Measurements from ENCODE around the gene PTGS2. TPM values are rescaled to one million over a fixed set of nuclear protein-coding genes. Genes with fewer than 3 reads are reported as not detected.

PTGS2 gene
- 0.53 TPM for total RNA-seq

DNA sequence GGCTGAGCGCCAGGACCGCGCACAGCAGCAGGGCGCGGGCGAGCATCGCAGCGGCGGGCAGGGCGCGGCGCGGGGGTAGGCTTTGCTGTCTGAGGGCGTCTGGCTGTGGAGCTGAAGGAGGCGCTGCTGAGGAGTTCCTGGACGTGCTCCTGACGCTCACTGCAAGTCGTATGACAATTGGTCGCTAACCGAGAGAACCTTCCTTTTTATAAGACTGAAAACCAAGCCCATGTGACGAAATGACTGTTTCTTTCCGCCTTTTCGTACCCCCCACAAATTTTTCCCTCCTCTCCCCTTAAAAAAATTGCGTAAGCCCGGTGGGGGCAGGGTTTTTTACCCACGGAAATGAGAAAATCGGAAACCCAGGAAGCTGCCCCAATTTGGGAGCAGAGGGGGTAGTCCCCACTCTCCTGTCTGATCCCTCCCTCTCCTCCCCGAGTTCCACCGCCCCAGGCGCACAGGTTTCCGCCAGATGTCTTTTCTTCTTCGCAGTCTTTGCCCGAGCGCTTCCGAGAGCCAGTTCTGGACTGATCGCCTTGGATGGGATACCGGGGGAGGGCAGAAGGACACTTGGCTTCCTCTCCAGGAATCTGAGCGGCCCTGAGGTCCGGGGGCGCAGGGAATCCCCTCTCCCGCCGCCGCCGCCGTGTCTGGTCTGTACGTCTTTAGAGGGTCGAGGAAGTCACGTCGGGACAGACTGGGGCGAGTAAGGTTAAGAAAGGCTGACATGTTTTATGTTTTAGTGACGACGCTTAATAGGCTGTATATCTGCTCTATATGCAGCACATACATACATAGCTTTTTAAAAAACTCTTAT lies at the start of gene PTGS2:
TSS of gene PTGS2 (minus strand) at position 179 of the 817 bp plus-strand sequence. CDS start at position 46, 133 bp downstream.
- intact Hi-C loops (cut with DNase I): no loop called here
- no peaks in the 10 kb centered on the region for H3K4me1 ChIP-seq

DNA sequence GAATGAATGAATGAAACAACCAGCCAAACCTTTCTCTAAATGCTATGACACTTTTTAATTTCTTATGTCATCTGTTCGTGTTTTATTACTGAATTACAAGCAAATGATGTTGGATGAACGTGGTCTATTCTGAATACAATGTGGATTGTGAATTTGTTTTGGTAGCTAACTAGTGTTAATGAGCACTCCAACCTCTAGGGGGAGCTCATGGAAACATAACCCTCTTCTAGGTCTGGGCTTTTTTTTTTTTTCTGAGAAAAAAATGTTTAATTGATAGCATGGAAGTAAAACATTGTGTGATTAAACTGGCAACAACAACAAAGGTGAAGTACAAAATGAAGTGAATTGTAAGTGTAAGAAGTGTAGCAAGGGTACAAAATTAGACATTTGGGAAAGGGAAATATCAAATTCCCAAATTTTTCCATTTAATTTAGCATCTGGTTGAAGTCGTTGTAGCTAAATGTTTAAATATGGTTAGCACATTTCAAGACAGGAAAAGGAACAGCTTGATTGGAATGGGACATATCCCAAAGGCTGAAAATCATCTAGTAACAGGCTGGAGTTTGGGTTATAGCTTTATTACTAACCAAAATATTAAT lies 42.6 kb upstream of the PTGS2 start:
- no peaks in the 10 kb centered on the region for H3K27me3 ChIP-seq
- H3K4me3 ChIP-seq: no peak overlapping the region
- H3K4me1 ChIP-seq: no peaks in the 10 kb centered on the region
- TF ChIP-seq, protein P1, sequence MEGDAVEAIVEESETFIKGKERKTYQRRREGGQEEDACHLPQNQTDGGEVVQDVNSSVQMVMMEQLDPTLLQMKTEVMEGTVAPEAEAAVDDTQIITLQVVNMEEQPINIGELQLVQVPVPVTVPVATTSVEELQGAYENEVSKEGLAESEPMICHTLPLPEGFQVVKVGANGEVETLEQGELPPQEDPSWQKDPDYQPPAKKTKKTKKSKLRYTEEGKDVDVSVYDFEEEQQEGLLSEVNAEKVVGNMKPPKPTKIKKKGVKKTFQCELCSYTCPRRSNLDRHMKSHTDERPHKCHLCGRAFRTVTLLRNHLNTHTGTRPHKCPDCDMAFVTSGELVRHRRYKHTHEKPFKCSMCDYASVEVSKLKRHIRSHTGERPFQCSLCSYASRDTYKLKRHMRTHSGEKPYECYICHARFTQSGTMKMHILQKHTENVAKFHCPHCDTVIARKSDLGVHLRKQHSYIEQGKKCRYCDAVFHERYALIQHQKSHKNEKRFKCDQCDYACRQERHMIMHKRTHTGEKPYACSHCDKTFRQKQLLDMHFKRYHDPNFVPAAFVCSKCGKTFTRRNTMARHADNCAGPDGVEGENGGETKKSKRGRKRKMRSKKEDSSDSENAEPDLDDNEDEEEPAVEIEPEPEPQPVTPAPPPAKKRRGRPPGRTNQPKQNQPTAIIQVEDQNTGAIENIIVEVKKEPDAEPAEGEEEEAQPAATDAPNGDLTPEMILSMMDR (IDR thresholded peaks at IDR 0.05): peak in 2 of 3 experiments; percentile 17 to 35
- no peak overlapping the region for H3K27ac ChIP-seq
- H3K36me3 ChIP-seq: no peaks in the 10 kb centered on the region
- intact Hi-C loops (cut with DNase I): no loop called here
- no peaks in the 10 kb centered on the region for H3K9me3 ChIP-seq
- DNase-seq (ENCODE audit: low spot score in 2 of 2): no peak

More for the DNA sequence above, at the start of gene PTGS2:
- Histone ChIP-seq H3K9me3 (no peaks in the 10 kb centered on the region), H3K27me3 (no peaks in the 10 kb centered on the region), H3K4me3 (peak within 1 kb of the TSS; percentile 64 to 66), H3K27ac (peak within 1 kb of the TSS; percentile 76 to 85), H3K36me3 (peaks cover 0 to 3% of the 10 kb centered on the region in 2 donors)
- TF ChIP-seq, protein P1 (IDR thresholded peaks at IDR 0.05): peak in 2 of 3 experiments; percentile 2 to 48
- DNase-seq (ENCODE audit: low spot score in 2 of 2): peak; percentile 32 to 87

DNA sequence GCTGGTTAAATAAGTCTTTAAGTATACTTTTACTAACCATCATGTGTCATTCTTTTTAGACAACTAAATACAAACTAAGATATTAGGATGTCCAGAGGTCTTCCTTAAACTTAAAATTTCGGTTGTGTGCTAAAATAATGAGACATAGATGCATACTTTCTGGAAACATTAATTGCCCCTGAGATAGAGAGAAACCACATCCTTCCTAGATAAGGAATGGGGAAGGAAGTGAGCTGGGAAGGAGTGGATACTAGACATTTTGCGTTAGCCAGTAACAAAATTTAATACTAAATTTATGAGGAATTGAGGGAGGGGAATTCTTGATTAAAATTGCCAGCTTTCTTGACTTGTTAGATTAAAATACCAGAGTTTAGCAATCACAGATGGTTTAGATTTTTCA lies 37.1 kb upstream of the PTGS2 start:
- Histone ChIP-seq H3K36me3 (no peaks in the 10 kb centered on the region), H3K27ac (no peak overlapping the region), H3K9me3 (no peaks in the 10 kb centered on the region), H3K27me3 (no peaks in the 10 kb centered on the region), H3K4me1 (no peaks in the 10 kb centered on the region), H3K4me3 (no peak overlapping the region)
- DNase-seq (ENCODE audit: low spot score in 2 of 2): no peak
- TF ChIP-seq, protein P1 (IDR thresholded peaks at IDR 0.05): no peak
- intact Hi-C loops (cut with DNase I): no loop called here

DNA sequence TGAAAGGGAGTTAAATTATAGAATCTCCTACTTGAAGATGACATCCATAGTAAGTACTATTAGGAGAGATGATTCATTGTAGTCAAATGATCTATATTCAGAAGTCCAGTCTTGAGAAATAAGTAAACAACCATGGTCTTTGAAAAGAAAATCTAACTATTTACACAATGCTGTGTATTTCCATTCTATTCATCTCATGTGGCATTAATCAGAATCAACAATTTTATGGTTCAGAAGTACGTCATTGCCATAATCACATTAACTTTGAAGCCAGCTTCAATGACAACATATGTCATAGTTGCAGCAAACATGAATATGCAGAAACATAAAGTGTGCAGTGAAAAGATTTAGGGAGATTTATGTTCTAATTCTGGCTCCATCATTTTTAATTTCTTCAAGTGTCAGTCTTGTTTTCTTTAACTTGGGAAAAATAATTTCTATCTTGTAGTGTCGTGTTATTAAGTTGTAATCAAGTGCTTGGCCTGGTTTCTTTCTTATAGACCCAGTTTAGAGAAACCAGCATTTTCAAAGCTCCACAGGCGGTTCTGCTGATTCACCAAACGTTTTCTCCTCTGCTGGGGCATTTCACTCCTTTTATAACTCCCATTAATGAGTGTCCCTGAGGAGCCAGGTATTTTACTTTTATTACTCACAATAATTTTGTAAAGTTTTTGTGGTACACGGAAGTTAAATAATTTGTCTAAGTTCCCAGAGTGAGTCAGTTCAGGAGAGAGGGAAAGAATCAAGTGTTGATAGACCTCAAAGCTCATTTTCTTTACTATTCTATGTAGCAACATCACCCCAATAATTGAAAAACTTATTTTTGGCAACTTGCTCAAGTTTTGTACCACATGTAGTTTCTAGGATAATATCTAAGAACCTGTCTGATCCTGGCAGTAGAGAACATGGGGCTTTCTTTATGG lies 35.9 kb upstream of the PTGS2 start:
- DNase-seq (ENCODE audit: low spot score in 2 of 2): no peak
- Histone ChIP-seq H3K36me3 (no peaks in the 10 kb centered on the region), H3K9me3 (no peaks in the 10 kb centered on the region), H3K27ac (no peak overlapping the region), H3K27me3 (no peaks in the 10 kb centered on the region), H3K4me3 (no peak overlapping the region), H3K4me1 (no peaks in the 10 kb centered on the region)
- intact Hi-C loops (cut with DNase I): no loop called here
- TF ChIP-seq, protein P1 (IDR thresholded peaks at IDR 0.05): no peak

DNA sequence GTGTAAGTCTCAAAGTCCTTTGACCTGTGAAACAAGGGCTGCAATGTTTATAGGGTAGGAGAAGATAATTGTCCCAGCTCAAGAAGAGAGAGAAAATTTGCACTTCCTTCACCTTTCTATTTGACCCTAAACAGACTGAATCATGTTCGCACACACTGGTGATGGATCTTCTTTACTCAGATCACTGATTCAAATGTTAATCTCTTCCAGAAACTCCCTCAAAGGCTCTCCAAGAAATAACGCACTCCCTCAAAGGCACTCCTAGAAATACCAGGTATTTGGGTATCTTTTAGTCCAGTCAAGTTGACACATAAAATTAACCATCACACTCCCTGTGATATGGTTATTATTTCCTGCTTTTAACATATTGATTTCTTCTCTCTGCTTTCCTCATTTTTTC lies 30.5 kb upstream of the PTGS2 start:
- Histone ChIP-seq H3K36me3 (no peaks in the 10 kb centered on the region), H3K27me3 (no peaks in the 10 kb centered on the region), H3K9me3 (no peaks in the 10 kb centered on the region), H3K4me3 (no peak overlapping the region), H3K4me1 (no peaks in the 10 kb centered on the region), H3K27ac (no peak overlapping the region)
- intact Hi-C loops (cut with DNase I): no loop called here
- DNase-seq (ENCODE audit: low spot score in 2 of 2): no peak
- TF ChIP-seq, protein P1 (IDR thresholded peaks at IDR 0.05): no peak
